Loucy (cell line): ENCODE results near the gene FHOD1.

Experiments used
- H2AFZ ChIP-seq: fragments of 200-600 bp; sonication (generic); 2 replicates; pipeline ENCODE4 v1.6.0; 2016; ENCODE audit warnings: antibody characterized with exemption, mild to moderate bottlenecking, low read length, moderate library complexity
- H3F3A ChIP-seq: fragments of 200-600 bp; 2 replicates; pipeline ENCODE4 v1.6.0; 2016; ENCODE audit warnings: antibody characterized with exemption, low read depth, mild to moderate bottlenecking
- H3K27me3 ChIP-seq: fragments of 200-600 bp; sonication (generic); 2 replicates; pipeline ENCODE4 v1.6.1; 2014; ENCODE audit warnings: low read length, mild to moderate bottlenecking; ENCODE audit not compliant: insufficient read depth, poor library complexity, severe bottlenecking
- H3K36me3 ChIP-seq: fragments of 200-600 bp; sonication (generic); 2 replicates; pipeline ENCODE4 v1.6.1; 2016; ENCODE audit warnings: low read length; ENCODE audit not compliant: insufficient read depth
- H3K4me1 ChIP-seq: fragments of 200-600 bp; sonication (generic); 2 replicates; pipeline ENCODE4 v1.5.1; 2014; ENCODE audit warnings: low read length, mild to moderate bottlenecking; ENCODE audit not compliant: insufficient read depth, poor library complexity, severe bottlenecking
- H3K4me2 ChIP-seq: fragments of 200-600 bp; sonication (generic); 2 replicates; pipeline ENCODE4 v1.6.0; 2014; ENCODE audit warnings: antibody characterized with exemption, low read length, low read depth, mild to moderate bottlenecking; ENCODE audit not compliant: poor library complexity, severe bottlenecking
- H3K4me3 ChIP-seq: fragments of 200-600 bp; sonication (generic); 2 replicates; pipeline ENCODE4 v1.5.1; 2014; ENCODE audit warnings: low read length, mild to moderate bottlenecking, mixed read lengths; ENCODE audit not compliant: poor library complexity, severe bottlenecking
- H3K79me2 ChIP-seq: fragments of 200-600 bp; sonication (generic); 2 replicates; pipeline ENCODE4 v1.6.1; 2014; ENCODE audit warnings: low read length; ENCODE audit not compliant: insufficient read depth
- H3K9ac ChIP-seq: fragments of 200-600 bp; sonication (generic); 2 replicates; pipeline ENCODE4 v1.6.0; 2014; ENCODE audit warnings: mild to moderate bottlenecking, low read depth, low read length, moderate library complexity; ENCODE audit not compliant: poor library complexity, severe bottlenecking
- H3K9me2 ChIP-seq: fragments of 200-600 bp; sonication (generic); replicated peaks from 2 replicates; pipeline ENCODE4 v1.6.1; 2016; ENCODE audit warnings: low read depth, low read length, mixed read lengths
- H3K9me3 ChIP-seq: fragments of 200-600 bp; sonication (generic); 2 replicates; pipeline ENCODE4 v1.6.1; 2014; ENCODE audit warnings: mild to moderate bottlenecking, antibody characterized with exemption, low read length, low read depth; ENCODE audit not compliant: insufficient read depth
- H4K20me1 ChIP-seq: fragments of 200-600 bp; sonication (generic); 2 replicates; pipeline ENCODE4 v1.6.0; 2014; ENCODE audit warnings: antibody characterized with exemption, low read length, mild to moderate bottlenecking; ENCODE audit not compliant: insufficient read depth, poor library complexity, severe bottlenecking
- EZH2phosphoT487 ChIP-seq: fragments of 200-600 bp; IDR thresholded peaks from 2 replicates; pipeline ENCODE4 v1.6.1; 2018; ENCODE audit warnings: antibody characterized with exemption, mild to moderate bottlenecking, moderate library complexity, borderline replicate concordance
- TF ChIP-seq, protein P1 (sequence below): fragments of 200-600 bp; sonication (generic); conservative IDR thresholded peaks from 2 replicates; pipeline ENCODE4 v1.5.1; 2014; ENCODE audit warnings: mild to moderate bottlenecking, antibody characterized with exemption, low read length

The FHOD1 gene

DNA sequence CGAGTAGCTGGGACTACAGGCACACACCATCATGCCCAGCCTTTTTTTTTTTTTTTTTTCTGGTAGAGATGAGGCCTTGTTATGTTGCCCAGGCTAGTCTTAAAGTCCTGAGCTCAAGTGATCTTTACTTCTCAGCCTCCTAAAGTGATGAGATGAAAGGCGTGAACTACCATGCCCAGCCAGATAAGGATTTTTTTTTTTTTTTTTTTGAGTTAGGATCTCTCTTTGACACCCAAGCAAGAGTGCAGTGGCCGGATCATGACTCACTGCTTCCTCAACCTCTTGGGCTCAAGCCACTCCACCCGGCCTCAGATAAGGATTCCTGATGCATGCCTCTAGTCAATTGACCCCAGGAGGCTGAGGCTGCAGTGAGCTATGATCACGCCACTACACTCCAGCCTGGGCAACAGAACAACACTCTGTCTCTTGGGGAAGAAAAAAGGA lies 20.9 kb upstream of the FHOD1 start:
- Histone ChIP-seq H3K9ac (no peak overlapping the region), H3K4me2 (no peak overlapping the region)
- TF ChIP-seq EZH2phosphoT487: no peak
- TF ChIP-seq, protein P1, sequence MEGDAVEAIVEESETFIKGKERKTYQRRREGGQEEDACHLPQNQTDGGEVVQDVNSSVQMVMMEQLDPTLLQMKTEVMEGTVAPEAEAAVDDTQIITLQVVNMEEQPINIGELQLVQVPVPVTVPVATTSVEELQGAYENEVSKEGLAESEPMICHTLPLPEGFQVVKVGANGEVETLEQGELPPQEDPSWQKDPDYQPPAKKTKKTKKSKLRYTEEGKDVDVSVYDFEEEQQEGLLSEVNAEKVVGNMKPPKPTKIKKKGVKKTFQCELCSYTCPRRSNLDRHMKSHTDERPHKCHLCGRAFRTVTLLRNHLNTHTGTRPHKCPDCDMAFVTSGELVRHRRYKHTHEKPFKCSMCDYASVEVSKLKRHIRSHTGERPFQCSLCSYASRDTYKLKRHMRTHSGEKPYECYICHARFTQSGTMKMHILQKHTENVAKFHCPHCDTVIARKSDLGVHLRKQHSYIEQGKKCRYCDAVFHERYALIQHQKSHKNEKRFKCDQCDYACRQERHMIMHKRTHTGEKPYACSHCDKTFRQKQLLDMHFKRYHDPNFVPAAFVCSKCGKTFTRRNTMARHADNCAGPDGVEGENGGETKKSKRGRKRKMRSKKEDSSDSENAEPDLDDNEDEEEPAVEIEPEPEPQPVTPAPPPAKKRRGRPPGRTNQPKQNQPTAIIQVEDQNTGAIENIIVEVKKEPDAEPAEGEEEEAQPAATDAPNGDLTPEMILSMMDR: no peak

DNA sequence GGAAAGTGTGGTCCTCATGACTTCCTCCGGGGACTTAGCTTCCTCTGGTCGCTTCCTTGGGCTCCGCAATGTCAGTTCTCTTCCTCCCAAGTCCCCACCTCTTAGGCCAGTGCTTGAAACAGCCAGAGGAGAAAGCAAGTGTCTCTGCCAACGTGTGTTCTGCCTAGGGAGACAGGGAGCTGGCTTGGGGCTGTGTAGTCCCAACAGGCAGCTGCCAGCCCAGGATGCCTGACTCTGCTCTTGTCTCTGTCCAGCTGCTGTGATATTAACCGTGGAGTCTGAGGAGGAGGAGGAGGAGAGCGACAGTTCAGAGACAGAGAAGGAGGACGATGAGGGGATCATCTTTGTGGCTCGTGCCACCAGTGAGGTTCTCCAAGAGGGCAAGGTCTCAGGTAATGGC lies 18.6 kb upstream of the FHOD1 start:
- TF ChIP-seq, protein P1: no peak
- no peak for TF ChIP-seq EZH2phosphoT487

More for the DNA sequence above, 20.9 kb upstream of the FHOD1 start:
- no peaks in the 10 kb centered on the region for H3F3A ChIP-seq
- H3K9me3 ChIP-seq: no peaks in the 10 kb centered on the region
- no peaks in the 10 kb centered on the region for H3K9me2 ChIP-seq
- no peaks in the 10 kb centered on the region for H3K36me3 ChIP-seq
- no peaks in the 10 kb centered on the region for H3K27me3 ChIP-seq
- no peaks in the 10 kb centered on the region for H3K4me1 ChIP-seq
- no peak overlapping the region for H2AFZ ChIP-seq
- no peak overlapping the region for H3K4me3 ChIP-seq
- no peaks in the 10 kb centered on the region for H4K20me1 ChIP-seq
- no peaks in the 10 kb centered on the region for H3K79me2 ChIP-seq

DNA sequence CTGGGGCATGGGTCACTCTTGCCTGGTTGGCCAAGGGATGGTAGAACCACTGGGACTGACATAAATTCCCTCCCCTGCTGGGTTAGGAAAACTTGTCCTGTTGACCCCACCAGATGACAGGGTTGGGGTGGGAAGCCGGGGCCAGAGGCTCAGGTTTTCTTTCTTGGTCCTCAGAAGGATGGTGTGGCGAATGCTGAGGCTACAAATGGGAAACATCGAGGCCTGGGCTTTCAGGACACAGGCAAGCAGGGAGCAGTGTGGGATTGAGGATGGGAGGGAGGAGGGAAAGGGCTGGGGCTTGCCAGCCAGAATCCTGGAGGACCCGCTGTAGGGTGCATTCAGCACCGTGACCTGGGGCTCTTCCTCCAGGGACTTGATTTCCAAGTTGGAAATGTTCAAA lies 17.6 kb upstream of the FHOD1 start:
- no peak overlapping the region for H3K4me2 ChIP-seq
- no peaks in the 10 kb centered on the region for H3K79me2 ChIP-seq
- no peaks in the 10 kb centered on the region for H3K27me3 ChIP-seq
- H3K9ac ChIP-seq: no peak overlapping the region
- no peaks in the 10 kb centered on the region for H3K9me3 ChIP-seq
- H3K4me3 ChIP-seq: no peak overlapping the region
- no peaks in the 10 kb centered on the region for H3F3A ChIP-seq
- H3K4me1 ChIP-seq: no peaks in the 10 kb centered on the region
- no peak for TF ChIP-seq EZH2phosphoT487
- TF ChIP-seq, protein P1: no peak
- H4K20me1 ChIP-seq: no peaks in the 10 kb centered on the region
- H3K9me2 ChIP-seq: no peaks in the 10 kb centered on the region
- no peaks in the 10 kb centered on the region for H3K36me3 ChIP-seq
- H2AFZ ChIP-seq: no peak overlapping the region

More for the DNA sequence above, 18.6 kb upstream of the FHOD1 start:
- no peaks in the 10 kb centered on the region for H3K9me3 ChIP-seq
- no peaks in the 10 kb centered on the region for H3K36me3 ChIP-seq
- no peaks in the 10 kb centered on the region for H3K4me1 ChIP-seq
- no peaks in the 10 kb centered on the region for H3K79me2 ChIP-seq
- no peak overlapping the region for H2AFZ ChIP-seq
- H3K27me3 ChIP-seq: no peaks in the 10 kb centered on the region
- H3F3A ChIP-seq: no peaks in the 10 kb centered on the region
- H3K9me2 ChIP-seq: no peaks in the 10 kb centered on the region
- H3K9ac ChIP-seq: no peak overlapping the region
- no peak overlapping the region for H3K4me2 ChIP-seq
- no peak overlapping the region for H3K4me3 ChIP-seq
- no peaks in the 10 kb centered on the region for H4K20me1 ChIP-seq
